Stimulated activated CD8-positive, alpha-beta memory T cell treated with anti-CD3 and anti-CD28 coated beads, Interleukin-4, amount 100 ng/mL, for 48 hours (primary cell): ENCODE measurements around the gene ANKRD33B.

ENCODE experiments used
- DNase-seq: peaks from one replicate; pipeline ENCODE4 v3.0.0-alpha.2; 2020

The ANKRD33B gene

GRCh38 chr5:10639846-10640368, 76.0 kb downstream of the ANKRD33B start:
- DNase-seq = no peak

- DNase-seq = no peak
Observed at GRCh38 chr5:10642367-10642766, 78.5 kb downstream of the ANKRD33B start.

- DNase-seq = no peak
Observed at GRCh38 chr5:10644192-10644591, 80.3 kb downstream of the ANKRD33B start.

- peak; percentile 52 for DNase-seq
Observed at GRCh38 chr5:10645146-10645545, 81.3 kb downstream of the ANKRD33B start.

GRCh38 chr5:10645671-10646070, 81.8 kb downstream of the ANKRD33B start:
- no peak for DNase-seq

- DNase-seq = no peak
Observed at GRCh38 chr5:10647640-10648039, 83.8 kb downstream of the ANKRD33B start.

- DNase-seq = no peak
Observed at GRCh38 chr5:10648806-10649665, 85.2 kb downstream of the ANKRD33B start.

GRCh38 chr5:10649666-10650380, 86.0 kb downstream of the ANKRD33B start:
- no peak for DNase-seq

- no peak for DNase-seq
Observed at GRCh38 chr5:10652151-10652550, 88.3 kb downstream of the ANKRD33B start.

GRCh38 chr5:10652606-10653005, 88.7 kb downstream of the ANKRD33B start:
- no peak for DNase-seq

GRCh38 chr5:10653043-10653442, 89.2 kb downstream of the ANKRD33B start:
- no peak for DNase-seq

GRCh38 chr5:10653751-10654400, 90.0 kb downstream of the ANKRD33B start:
- DNase-seq = no peak

- DNase-seq = no peak
Observed at GRCh38 chr5:10654566-10654965, 90.7 kb downstream of the ANKRD33B start.

GRCh38 chr5:10655161-10655971, 91.5 kb downstream of the ANKRD33B start:
- no peak for DNase-seq

GRCh38 chr5:10655972-10656830, 92.3 kb downstream of the ANKRD33B start:
- no peak for DNase-seq

GRCh38 chr5:10658265-10658664, 94.4 kb downstream of the ANKRD33B start:
- DNase-seq = no peak

- no peak for DNase-seq
Observed at GRCh38 chr5:10660135-10660534, 96.3 kb downstream of the ANKRD33B start.

GRCh38 chr5:10660720-10661387, 97.0 kb downstream of the ANKRD33B start:
- DNase-seq = no peak

- no peak for DNase-seq
Observed at GRCh38 chr5:10661401-10661800, 97.5 kb downstream of the ANKRD33B start.

GRCh38 chr5:10662083-10662482, 98.2 kb downstream of the ANKRD33B start:
- DNase-seq = no peak
